HG02852 (cell line): ENCODE results near the gene KIF5A.

ENCODE experiments used
- ATAC-seq: cut with Tn5 transposase; IDR thresholded peaks from one replicate; pipeline ENCODE4 v1.9.1; 2021; ENCODE audit warnings: mild to moderate bottlenecking, moderate library complexity; ENCODE audit not compliant: unreplicated experiment

Gene KIF5A

GRCh38 chr12:57519796-57520052 is 30.1 kb upstream of the KIF5A start:
- peak; percentile 1 for ATAC-seq

- ATAC-seq = peak; percentile 64
Measured at GRCh38 chr12:57520053-57520818, 29.6 kb upstream of the KIF5A start, which contains the start of gene DDIT3. Gene DDIT3, minus strand, starts transcription at chr12:57520514. Its CDS starts 3,108 bp downstream, at chr12:57517406.

- no peak for ATAC-seq
Measured at GRCh38 chr12:57521525-57522010, 28.3 kb upstream of the KIF5A start.

- peak; percentile 31 for ATAC-seq
Measured at GRCh38 chr12:57522011-57522886, 27.6 kb upstream of the KIF5A start, which contains the start of gene MBD6. Gene MBD6, plus strand, starts transcription at chr12:57522824. Its CDS starts 1,480 bp downstream, at chr12:57524304.

- no peak for ATAC-seq
Measured at GRCh38 chr12:57522887-57523705, 26.7 kb upstream of the KIF5A start.

- no peak for ATAC-seq
Measured at GRCh38 chr12:57523706-57524614, 25.9 kb upstream of the KIF5A start.

- no peak for ATAC-seq
Measured at GRCh38 chr12:57524814-57525614, 24.8 kb upstream of the KIF5A start.

GRCh38 chr12:57525615-57526383 is 24.0 kb upstream of the KIF5A start:
- ATAC-seq = no peak

- ATAC-seq = no peak
Measured at GRCh38 chr12:57526477-57527126, 23.2 kb upstream of the KIF5A start.

GRCh38 chr12:57527184-57527583 is 22.7 kb upstream of the KIF5A start:
- ATAC-seq = no peak

- ATAC-seq = no peak
Measured at GRCh38 chr12:57528176-57528575, 21.7 kb upstream of the KIF5A start.

GRCh38 chr12:57528831-57529555 is 20.9 kb upstream of the KIF5A start:
- no peak for ATAC-seq

- no peak for ATAC-seq
Measured at GRCh38 chr12:57529831-57530230, 20.0 kb upstream of the KIF5A start.

- ATAC-seq = no peak
Measured at GRCh38 chr12:57530396-57531142, 19.3 kb upstream of the KIF5A start.

GRCh38 chr12:57531836-57532235 is 18.0 kb upstream of the KIF5A start:
- ATAC-seq = no peak

- no peak for ATAC-seq
Measured at GRCh38 chr12:57533108-57533507, 16.7 kb upstream of the KIF5A start.

- no peak for ATAC-seq
Measured at GRCh38 chr12:57534250-57534649, 15.6 kb upstream of the KIF5A start.
